NCI-H2171 treated with DMSO at 0.1 percent for 48 hours (cell line): Measurements from ENCODE around the gene HK2.
"Not testable (repeated sequence)": the region's sequence is repeated elsewhere in the genome, so short reads cannot be mapped to it uniquely, and the experiment has no call there.

Experiments
- DNase-seq: peaks from one replicate; lab custom pipeline; 2025; lab: John Stamatoyannopoulos, UW

Gene HK2

DNA sequence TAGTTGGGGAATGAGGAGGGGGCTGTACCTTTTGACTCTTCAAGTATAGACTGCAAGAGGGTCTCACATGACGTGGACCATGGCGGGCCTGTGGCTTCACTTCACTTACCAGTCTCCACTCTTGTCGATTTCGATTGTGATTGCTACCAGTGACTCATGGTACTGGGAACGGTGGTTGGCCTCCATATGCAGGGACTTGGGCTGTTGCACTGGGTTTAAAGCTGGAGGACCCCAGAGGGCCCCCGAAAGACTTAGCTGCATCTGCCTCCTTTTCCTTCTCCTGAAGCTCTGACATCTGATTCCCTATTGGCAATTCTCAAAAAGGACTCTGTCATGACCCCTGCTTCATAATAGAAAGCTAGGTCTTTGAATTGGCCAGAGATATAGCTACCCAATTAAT is 43.4 kb downstream of the HK2 start:
- no peak for DNase-seq

DNA sequence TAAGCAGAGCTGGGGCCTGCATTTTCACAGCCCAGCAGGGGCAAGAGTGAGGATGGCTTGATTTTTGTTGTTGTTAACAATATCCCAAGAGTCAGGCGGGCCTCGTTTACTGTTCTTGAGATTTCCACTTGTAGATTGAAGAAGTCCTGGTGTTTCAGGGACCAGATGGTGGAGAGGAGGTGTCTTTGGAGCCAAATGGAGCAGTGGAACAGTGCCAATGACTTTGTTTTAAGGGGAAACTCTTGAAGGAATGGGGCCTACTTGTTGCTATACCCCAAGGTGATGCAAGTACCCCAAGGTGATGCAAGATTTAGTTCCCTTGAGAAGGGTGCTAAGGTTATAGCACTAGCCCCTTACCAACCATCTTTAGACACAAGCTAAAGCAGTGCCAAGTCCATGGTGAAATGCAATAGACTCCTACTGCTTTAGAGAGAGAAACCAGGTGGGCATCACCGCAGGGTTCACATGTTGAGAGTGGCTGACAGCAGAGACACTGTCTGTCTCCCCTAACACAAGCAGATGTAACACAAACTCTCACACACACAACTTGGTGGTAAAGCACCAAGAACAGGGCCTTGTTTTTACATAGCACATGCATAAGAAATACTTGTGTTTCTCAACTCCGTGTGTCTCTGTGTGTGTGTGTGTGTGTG is 44.0 kb downstream of the HK2 start:
- DNase-seq, result peak; percentile 38

DNA sequence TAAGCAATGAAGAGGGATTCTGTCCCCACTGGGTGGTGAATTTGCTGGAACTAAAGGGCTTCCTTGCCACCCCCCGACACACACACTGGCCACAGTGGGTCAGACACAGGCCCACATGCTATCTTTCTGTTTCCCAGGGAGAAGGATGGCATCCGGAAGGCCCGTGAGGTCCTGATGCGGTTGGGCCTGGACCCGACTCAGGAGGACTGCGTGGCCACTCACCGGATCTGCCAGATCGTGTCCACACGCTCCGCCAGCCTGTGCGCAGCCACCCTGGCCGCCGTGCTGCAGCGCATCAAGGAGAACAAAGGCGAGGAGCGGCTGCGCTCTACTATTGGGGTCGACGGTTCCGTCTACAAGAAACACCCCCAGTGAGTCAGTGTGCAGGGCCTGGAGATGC is 44.6 kb downstream of the HK2 start:
- no peak for DNase-seq

DNA sequence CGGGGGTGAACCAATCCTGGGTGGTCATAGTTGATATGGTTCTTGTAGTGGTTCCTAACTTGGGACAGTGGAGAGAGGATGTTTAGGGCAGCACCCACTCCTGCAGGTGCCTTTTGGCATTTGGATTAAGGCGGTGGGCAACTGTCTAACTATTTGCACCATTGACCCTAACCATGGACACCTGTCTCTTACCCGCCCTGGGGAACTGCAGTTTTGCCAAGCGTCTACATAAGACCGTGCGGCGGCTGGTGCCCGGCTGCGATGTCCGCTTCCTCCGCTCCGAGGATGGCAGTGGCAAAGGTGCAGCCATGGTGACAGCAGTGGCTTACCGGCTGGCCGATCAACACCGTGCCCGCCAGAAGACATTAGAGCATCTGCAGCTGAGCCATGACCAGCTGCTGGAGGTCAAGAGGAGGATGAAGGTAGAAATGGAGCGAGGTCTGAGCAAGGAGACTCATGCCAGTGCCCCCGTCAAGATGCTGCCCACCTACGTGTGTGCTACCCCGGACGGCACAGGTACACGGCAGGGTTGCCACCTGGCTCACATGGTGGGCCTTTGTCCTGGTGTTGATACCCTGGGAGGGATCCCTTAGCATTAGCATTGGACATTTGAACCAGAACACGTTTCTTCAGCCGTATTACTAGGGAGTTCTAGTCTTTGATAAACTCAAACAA is 46.3 kb downstream of the HK2 start:
- no peak for DNase-seq

DNA sequence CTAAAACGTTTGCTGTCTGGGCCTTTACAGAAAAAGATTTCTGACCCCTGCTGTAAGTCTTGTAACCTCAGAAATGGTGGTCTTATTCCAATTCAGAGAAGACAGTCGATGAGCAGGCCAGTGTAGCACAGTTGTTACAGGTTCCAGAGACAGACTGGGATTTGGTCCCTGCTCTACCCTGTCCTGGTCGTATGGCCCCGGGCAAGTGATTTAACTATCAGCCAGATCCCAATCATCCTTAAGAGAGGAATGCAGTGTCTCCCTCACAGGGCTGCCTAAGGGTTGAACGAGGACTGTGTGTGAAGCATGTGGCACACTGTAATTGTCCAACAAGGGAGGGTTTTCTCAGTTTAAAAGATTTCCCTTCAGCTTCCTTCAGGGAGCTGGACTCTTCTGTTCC is 47.2 kb downstream of the HK2 start:
- DNase-seq, result no peak

DNA sequence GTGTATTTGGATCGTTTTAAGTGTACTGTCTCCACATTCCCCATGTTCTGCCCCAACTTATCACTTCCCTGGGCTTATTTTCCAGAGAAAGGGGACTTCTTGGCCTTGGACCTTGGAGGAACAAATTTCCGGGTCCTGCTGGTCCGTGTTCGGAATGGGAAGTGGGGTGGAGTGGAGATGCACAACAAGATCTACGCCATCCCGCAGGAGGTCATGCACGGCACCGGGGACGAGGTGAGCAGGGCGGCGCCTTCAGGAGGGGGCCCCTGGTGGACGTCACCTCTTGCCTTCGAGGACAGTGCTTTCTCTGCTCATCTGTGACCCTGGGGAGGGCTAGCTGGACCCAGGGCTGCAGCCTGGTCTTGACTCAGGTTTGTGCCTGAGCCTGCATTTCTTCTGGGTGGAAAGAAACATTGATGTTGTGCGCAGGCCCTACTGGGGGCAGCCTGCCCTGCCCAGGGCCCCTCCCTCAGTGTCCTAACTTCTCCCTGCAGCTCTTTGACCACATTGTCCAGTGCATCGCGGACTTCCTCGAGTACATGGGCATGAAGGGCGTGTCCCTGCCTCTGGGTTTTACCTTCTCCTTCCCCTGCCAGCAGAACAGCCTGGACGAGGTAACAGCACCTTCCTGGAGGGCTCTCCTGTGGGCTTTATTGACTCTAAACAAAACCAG is 47.8 kb downstream of the HK2 start:
- DNase-seq, result no peak

DNA sequence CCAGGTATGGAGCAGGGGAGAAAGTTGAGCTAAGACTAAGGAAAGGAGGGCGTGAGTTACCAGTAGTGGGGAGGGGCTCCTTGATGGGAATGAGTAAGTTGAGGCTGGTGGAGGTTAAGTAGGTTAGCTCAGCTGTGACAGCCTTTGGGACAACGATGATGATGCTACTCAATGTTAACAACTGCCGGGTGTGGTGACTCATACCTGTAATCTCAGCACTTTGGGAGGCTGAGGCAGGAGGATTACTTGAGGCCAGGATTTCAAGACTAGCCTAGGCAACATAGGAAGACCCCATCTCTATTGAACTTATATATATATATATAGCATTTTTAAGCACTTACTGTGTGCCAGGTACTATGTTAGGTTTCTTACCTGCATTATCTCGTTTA is 48.4 kb downstream of the HK2 start:
- no peak for DNase-seq

DNA sequence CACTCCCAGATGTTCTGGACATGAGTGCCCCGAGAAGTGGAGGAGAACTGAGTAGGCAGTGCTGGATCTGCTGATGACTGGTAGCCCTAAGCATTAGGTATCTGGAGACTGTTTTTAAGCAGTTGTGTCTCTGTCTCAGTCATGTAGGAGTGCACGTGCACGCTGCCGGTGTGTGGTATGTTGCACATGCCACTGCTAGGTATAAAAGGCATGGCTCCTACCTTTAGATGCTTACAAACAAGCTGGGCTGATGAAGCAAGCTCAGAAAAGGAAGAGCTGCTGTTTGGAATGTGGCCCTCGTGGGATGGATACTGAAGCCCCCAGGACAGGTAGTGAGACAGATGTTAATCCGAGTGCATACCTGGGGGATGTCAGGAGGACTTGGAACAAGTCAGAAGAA is 49.1 kb downstream of the HK2 start:
- DNase-seq, result no peak

DNA sequence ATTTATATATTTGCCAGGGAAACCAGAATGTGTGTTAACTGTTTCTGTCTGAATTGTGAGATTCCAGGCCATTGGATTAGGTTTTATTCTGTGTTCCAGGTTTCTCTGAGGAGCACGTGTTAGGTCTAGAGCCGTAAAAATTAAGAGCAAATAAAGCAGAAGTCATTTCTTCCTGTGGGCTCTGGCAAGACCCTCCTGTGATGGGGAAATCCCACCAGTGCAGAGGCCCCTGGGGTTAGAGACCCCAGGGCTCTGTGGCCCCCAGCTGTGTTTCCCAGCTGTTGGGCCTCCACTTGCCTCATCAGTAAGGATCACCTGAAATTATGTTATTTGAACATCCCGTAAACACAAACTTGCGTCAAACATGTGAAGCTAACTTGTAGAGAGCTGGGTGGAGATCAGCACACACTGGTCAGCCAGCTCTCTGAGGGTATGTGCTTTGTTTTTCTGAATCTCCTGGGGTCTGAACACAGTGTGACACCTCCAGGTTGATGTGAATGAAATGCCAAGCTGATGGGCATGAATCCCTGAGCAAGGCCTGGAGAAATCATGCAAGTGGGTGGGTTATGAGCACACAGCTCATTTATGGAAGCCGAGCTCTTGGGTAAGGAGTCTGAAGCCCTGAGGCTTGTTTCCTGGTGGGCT is 50.3 kb downstream of the HK2 start:
- no peak for DNase-seq

DNA sequence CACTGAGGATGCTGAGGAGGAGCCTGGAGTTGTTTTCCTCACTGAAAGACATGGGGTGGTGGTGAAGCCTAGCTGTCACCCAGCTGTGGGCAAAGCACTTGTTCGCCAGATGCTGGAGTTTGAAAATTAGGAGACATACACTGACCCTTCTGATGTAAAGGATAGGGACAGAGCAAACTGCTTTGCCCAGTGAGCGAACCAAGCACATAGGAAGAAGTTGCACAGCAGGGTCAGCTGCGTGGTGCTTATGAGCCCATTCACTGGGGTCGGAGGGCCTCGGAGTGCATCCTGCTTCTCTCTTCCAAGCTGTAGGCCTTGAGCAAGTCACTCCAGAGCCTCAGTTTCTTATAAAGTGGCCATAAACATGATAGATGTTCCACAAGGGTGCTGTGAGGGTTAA is 50.9 kb downstream of the HK2 start:
- DNase-seq, result no peak

DNA sequence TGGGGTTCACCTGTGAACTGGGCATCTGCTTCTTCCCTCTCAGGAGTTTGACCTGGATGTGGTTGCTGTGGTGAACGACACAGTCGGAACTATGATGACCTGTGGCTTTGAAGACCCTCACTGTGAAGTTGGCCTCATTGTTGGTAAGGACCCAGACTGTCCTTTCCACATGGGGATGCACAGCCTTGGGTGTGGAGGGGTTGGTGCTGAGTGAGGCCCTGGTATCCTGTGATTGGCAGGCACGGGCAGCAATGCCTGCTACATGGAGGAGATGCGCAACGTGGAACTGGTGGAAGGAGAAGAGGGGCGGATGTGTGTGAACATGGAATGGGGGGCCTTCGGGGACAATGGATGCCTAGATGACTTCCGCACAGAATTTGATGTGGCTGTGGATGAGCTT is 52.3 kb downstream of the HK2 start:
- DNase-seq, result no peak

DNA sequence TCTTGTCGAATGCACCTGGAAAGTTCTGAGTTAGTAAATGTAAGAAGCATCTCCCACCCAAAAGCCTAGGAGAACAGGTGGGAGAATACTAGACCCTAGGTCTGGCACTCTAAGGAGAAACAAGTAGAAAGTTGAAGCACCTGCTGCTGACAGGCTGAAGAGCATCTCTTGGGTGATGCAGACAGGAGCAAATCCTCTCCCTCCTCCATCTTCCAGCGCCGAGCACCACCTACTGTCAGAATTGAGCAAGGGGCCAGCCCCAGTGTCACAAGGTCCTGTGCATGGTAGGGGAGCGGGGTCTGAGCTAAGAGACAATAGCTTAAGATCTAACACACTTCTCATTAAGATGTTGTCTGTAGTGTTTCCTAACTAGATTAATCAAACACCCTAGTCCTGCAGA is 52.9 kb downstream of the HK2 start:
- DNase-seq, result no peak

DNA sequence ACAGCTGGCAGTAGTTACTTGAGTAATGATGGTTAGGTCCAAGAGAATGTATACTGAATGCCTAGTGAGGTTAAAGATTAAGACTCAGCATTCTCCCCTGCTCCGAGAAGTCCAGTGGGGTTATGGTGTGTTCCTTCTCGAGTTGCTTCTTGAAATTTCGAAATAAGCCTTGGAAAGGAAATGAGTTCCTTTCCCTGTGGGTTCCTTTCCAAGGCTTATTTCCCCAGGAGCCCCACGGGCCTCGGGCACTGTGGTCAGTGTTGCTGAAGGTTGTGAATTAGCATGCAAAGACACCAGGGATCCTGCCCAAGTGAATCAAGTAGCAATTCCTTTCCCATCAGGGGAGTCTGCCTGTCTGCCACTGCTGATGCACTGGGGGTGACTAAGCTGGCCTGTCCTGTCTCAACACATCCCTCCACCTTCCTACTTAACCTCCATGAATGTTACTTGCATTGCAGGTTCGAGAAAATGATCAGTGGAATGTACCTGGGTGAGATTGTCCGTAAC is 53.6 kb downstream of the HK2 start:
- no peak for DNase-seq

DNA sequence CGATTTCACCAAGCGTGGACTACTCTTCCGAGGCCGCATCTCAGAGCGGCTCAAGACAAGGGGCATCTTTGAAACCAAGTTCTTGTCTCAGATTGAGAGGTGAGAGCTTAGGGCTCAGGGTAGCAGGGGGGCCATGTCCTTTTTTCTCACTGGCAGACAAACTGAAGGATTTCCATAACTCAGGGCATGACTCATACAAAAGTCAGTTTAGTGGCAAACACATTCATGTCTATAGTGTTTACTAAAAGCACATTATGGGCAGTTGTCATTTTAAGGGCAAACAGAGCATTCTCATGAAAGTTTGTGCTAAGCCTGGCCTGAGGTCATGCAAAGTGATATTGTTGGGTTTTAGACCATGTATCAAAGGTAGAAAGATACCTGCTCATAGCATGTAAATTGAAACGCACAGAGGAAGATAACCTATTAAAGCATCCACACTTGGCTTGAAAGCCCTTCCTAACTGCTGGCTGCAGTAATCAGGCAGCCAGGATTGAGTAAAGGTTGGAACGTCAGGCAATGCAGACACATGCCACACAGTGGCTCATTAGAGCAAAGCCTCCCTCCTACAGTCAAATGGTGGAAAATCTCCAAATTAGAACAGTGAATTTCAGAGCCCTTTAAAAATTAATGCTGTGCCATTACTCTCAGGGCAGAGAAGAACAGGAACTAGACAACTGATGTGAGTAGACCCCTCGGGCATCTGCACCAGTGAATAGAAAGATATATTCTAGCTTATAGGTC is 54.2 kb downstream of the HK2 start:
- no peak for DNase-seq

DNA sequence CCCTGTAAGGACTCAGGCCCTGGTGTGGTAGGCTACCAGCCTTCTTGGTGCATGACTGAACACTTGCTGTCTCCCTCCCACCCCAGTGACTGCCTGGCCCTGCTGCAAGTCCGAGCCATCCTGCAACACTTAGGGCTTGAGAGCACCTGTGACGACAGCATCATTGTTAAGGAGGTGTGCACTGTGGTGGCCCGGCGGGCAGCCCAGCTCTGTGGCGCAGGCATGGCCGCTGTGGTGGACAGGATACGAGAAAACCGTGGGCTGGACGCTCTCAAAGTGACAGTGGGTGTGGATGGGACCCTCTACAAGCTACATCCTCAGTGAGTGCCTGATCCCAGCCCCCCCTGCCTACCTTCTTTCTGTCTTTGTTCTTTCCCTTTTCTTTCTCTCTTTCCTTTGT is 55.2 kb downstream of the HK2 start:
- DNase-seq, result no peak

DNA sequence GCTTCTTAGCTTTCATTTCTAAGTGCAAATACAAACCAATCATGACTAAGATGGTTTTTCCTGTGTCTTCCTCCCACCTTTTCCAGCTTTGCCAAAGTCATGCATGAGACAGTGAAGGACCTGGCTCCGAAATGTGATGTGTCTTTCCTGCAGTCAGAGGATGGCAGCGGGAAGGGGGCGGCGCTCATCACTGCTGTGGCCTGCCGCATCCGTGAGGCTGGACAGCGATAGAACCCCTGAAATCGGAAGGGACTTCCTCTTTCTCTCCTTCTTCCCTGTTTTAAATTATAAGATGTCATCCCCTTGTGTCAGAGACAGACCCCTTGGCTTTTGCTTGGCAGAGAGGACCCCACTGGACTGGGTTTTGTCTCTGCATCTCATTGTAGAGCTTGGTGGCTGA is 56.8 kb downstream of the HK2 start:
- no peak for DNase-seq

DNA sequence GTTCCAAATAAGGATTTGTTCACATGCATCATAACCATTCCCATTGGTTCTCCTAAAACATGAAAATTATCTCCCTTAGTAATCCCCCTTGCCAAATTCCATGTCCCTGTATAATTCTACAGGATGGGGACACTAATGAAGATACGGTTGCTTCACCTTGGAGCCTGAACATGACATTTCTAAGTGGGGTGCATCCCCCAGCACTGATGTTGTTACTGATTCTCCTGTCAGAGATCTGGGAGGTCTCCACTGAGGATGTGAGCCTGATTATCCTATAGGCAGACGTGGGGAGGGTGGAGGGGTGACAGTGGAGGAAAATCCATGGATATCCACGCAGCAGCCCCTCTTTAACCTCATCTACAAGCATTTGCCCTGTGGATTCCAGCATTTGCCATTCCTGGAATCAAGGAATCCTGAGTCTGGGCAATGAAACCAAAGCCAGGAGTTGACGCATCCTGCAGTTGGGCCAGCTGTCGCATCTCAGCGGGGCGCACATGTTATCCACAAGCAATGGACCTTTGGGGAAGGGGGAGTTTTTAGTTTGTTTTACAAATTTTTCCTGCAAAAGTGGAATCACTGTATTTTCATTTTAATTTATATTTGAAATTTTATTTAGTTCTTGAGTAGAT is 57.3 kb downstream of the HK2 start:
- no peak for DNase-seq

DNA sequence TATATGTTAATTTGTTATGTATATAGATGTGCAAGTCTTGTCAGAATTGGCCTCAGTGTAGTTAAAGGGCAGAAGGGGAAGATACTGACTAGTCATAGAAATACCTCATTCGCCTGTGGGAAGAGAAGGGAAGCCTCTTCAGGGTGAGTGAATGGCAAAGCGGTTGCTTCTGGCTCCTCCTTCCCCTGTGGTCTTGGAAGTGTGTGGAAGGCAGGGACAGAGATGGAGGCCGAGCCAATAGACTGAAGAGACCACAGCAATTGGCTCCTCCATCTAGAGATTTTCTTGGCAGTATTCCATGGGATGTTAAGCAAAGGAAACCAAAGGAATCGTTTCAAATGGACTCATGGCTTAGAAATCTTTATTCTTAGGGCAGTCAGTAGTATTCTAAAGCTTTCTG is 57.9 kb downstream of the HK2 start:
- DNase-seq, result not testable (repeated sequence)

DNA sequence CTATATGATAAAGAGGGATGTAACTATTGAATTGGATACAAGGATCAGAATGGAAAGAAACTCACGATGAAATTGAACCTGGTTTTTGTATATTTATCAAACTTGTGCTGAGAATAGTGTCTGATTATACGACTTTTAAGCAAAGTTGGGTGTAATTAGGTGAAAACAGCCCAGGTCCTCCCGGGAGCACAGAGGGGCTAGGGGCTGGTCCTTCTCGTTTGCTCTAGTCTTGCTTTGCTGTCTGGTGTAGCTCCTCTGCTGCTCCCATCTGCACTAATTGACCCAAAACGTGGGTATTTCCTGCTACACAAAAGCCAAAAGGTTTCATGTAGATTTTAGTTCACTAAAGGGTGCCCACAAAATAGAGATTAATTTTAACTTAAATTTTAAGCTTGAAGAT is 58.7 kb downstream of the HK2 start:
- DNase-seq, result no peak

DNA sequence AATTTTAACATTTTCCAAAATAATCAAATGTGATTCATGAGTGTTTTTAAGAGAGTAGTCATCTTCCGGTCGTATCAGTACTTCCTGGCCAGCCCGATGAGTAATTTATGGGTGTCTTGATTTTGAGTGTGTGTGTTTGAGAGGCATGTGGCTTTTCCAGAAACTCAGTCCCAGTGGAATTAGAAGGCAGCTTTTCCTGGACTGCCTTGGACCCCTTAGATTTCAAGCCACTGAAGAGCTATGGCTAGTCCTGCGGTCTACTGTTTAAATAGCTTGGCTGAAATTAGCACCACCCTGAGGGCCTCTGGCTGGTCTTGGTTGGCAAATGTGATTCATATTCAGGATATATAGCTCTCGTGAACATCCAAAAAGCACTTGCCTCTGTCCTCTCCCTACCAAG is 59.4 kb downstream of the HK2 start:
- DNase-seq, result no peak

DNA sequence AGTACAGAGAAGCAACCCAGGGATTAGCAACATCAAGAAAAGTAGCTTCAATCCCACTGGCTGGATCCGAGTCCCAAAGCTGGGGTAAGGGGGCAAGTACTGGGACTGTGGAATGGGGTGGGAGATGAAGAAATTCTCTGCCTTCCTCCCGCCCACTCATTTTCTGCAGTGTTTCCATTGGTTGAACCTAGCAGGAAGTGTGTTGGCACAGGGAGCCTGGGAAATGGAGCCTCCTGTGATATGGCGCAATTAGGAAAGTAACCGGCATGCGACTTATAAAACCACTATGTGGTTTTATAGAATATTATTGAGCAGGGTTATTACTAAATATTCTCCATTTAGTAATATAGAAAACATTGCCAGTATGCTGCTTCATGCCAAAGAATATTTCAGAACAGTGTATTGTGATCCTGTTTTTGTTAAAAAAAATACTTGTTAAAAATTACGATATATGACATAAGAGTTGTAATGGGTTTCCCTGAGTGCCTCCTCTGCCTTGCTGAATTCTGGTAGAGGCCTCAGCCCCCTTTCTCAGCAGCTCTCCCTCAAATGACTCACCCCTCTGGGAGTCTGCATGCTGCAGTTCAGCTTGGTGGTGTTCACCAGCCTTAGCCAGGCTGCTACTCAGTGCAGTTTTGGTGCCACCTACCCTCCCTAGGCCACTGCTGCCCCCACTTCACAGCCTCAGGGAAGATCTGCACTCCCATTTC is 60.5 kb downstream of the HK2 start:
- no peak for DNase-seq
